Pancreas (tissue), 10 donors: ENCODE results near the gene CAPN14. TPM values are rescaled to one million over a fixed set of nuclear protein-coding genes. Genes with fewer than 3 reads are reported as not detected.

Experiments
- ATAC-seq, 4 donors: fragments of 200-7000 bp; cut with Tn5 transposase; one replicate each; pipeline versions ENCODE4 v1.8.0 to v1.9.1; 2020; ENCODE audit warnings: mild to moderate bottlenecking in 4 of 4, moderate library complexity in 4 of 4
- DNase-seq, 6 donors: peaks; one replicate each; pipeline ENCODE4 v3.0.0-alpha.2; 2020
- FAIRE-seq: peaks from 2 replicates; lab custom pipeline; 2012; peaks lifted over from hg19 to GRCh38; lab: Jason Lieb, UNC
- H3K27ac ChIP-seq, 4 donors: fragments of 200-600 bp; sonication (generic); 1 replicate in 3 of 4; 2 replicates in 1 of 4; pipeline versions ENCODE4 v1.5.0 to v1.8.0; 2020
- H3K27me3 ChIP-seq, 4 donors: fragments of 200-600 bp; one replicate each; pipeline ENCODE4 v1.8.0; 2021
- H3K36me3 ChIP-seq, 3 donors: fragments of 200-600 bp; sonication (generic) in 1 of 3; one replicate each; pipeline versions ENCODE4 v1.5.0 to v1.8.0; 2020 to 2021
- H3K4me1 ChIP-seq, 3 donors: fragments of 200-600 bp; one replicate each; pipeline ENCODE4 v1.8.0; 2021
- H3K4me3 ChIP-seq, 4 donors: fragments of 200-600 bp; sonication (generic) in 2 of 4; one replicate each; pipeline versions ENCODE4 v1.5.0 to v1.8.0; 2020 to 2021
- H3K9me3 ChIP-seq, 4 donors: fragments of 200-600 bp; one replicate each; pipeline ENCODE4 v1.8.0; 2021
- CTCF ChIP-seq, 4 donors: fragments of 200-600 bp; sonication (generic) in 3 of 4; IDR thresholded peaks; one replicate each; pipeline versions ENCODE4 v1.5.0 to v1.8.0; 2021; ENCODE audit warnings: antibody characterized with exemption in 4 of 4
- WGBS, 2 donors: extraction: QIAGEN DNeasy Blood & Tissue Kit; methylation state at CpG; one replicate each; pipeline ENCODE4 v1.1.7; 2013; 5-methylcytosine and 5-hydroxymethylcytosine counted together
- intact Hi-C, 3 donors: fragments of 100-400 bp; cut with DNase I; formaldehyde crosslinking; loops; one replicate each; pipeline versions ENCODE4 v1.11.1 to v1.14.2; 2022
- polyA plus RNA-seq, 2 donors: library from polyadenylated mRNA; stranded (reverse); fragments of 200-250 nt; gene quantifications; one replicate each; pipeline ENCODE4 v1.2.3, GENCODE V29; 2013
- total RNA-seq, 6 donors: library from RNA; stranded (reverse); fragmentation: NEBNext Ultra II Directional in 4 of 6; extraction: Animal tissue kit (Norgen Biotek cat#: 25700) in 4 of 6; gene quantifications; one replicate each; pipeline versions ENCODE4 v1.2.1 to v1.2.4, GENCODE V29; 2021 to 2023
- donor health status: healthy with polysubstance abuse.
- donor health status: DM: no; HTN: no; CAD: no; lungs with moderate emphysema.
- donor health status: DM: no; HTN: no; CAD: no.
- donor health status: control.
- donor health status: control.
- donor health status: Bipolar disorder and iron deficiency.
- donor health status: DM: yes; HTN: yes; CAD: no.
- donor health status: DM: no; HTN: no; CAD: no.
- donor health status: DM: no; HTN: no; CAD: no.
- donor health status: DM: yes; HTN: yes; CAD: no.

The CAPN14 gene
- total and polyA plus RNA-seq, 8 donors: 0.06 to 0.08 (median 0.07) TPM; not detected in 5

DNA sequence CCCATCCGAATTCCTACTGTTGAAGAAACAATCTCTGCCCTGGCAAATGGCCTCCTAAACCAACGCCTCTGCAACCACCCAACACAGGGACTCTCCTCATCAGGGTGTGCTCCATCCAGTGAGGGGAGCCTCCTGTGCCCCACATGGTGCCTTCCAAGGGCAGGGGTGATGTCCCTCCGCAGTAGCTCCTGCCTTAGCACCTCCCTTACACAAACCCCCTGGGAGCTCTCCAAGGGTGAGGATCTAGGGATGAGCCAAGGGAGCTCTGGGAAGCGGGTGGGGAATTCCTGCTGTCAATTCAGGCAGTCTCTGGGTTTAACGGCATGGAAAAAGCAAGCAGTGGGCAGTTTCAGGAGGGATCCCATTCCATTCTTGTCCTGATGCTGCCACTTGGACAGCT is 82.8 kb downstream of the CAPN14 start:
- FAIRE-seq (no peak), ATAC-seq (no peak), DNase-seq (no peak)
- WGBS, 2 donors: 73 to 80% methylated on average over 5 of the region's 5 CpGs
- no peaks in the 10 kb centered on the region for H3K9me3 ChIP-seq
- no peak overlapping the region for H3K4me3 ChIP-seq
- peaks cover 0 to 4% (median 1%) of the 10 kb centered on the region in 4 donors for H3K27me3 ChIP-seq
- peaks cover 0 to 7% (median 0%) of the 10 kb centered on the region in 3 donors for H3K4me1 ChIP-seq
- no peak overlapping the region for H3K27ac ChIP-seq
- intact Hi-C loops: no loop called here
- no peak for TF ChIP-seq CTCF (IDR thresholded peaks at IDR 0.05)
- no peaks in the 10 kb centered on the region for H3K36me3 ChIP-seq

- Histone ChIP-seq H3K27me3 (peaks cover 0 to 4% (median 1%) of the 10 kb centered on the region in 4 donors), H3K4me1 (peaks cover 0 to 7% (median 0%) of the 10 kb centered on the region in 3 donors), H3K4me3 (no peak overlapping the region), H3K27ac (no peak overlapping the region), H3K9me3 (no peaks in the 10 kb centered on the region), H3K36me3 (no peaks in the 10 kb centered on the region)
- intact Hi-C loops: no loop called here
- DNase-seq: no peak
- ATAC-seq: no peak
- no peak for TF ChIP-seq CTCF (IDR thresholded peaks at IDR 0.05)
- FAIRE-seq: no peak
- WGBS, 2 donors: 82 to 88% methylated on average over 5 of the region's 5 CpGs
Observed at GRCh38 chr2:31132786-31133185, 84.5 kb downstream of the CAPN14 start.

- intact Hi-C loops: no loop called here
- H3K36me3 ChIP-seq: no peaks in the 10 kb centered on the region
- TF ChIP-seq CTCF (IDR thresholded peaks at IDR 0.05): no peak
- peaks cover 0 to 4% (median 0%) of the 10 kb centered on the region in 4 donors for H3K27me3 ChIP-seq
- H3K27ac ChIP-seq: no peak overlapping the region
- FAIRE-seq (no peak), ATAC-seq (no peak), DNase-seq (no peak)
- no peak overlapping the region for H3K4me3 ChIP-seq
- H3K4me1 ChIP-seq: no peaks in the 10 kb centered on the region
- 55 to 64% methylated on average over 4 of the region's 4 CpGs for WGBS, 2 donors
- no peaks in the 10 kb centered on the region for H3K9me3 ChIP-seq
Observed at GRCh38 chr2:31131871-31132270, 85.4 kb downstream of the CAPN14 start.

- Histone ChIP-seq H3K9me3 (no peaks in the 10 kb centered on the region), H3K27me3 (no peaks in the 10 kb centered on the region), H3K4me1 (no peaks in the 10 kb centered on the region), H3K27ac (no peak overlapping the region), H3K4me3 (no peak overlapping the region), H3K36me3 (no peaks in the 10 kb centered on the region)
- WGBS, 2 donors: 59 to 61% methylated on average over 6 of the region's 6 CpGs
- TF ChIP-seq CTCF (IDR thresholded peaks at IDR 0.05): no peak
- no peak for DNase-seq
- no peak for FAIRE-seq
- ATAC-seq: no peak
- intact Hi-C loops: no loop called here
Observed at GRCh38 chr2:31129375-31130171, 87.7 kb downstream of the CAPN14 start.

GRCh38 chr2:31127931-31128330 is 89.4 kb downstream of the CAPN14 start:
- Histone ChIP-seq H3K27ac (no peak overlapping the region), H3K4me3 (no peak overlapping the region), H3K36me3 (no peaks in the 10 kb centered on the region), H3K4me1 (no peaks in the 10 kb centered on the region), H3K9me3 (no peaks in the 10 kb centered on the region), H3K27me3 (no peaks in the 10 kb centered on the region)
- intact Hi-C loops: no loop called here
- no peak for TF ChIP-seq CTCF (IDR thresholded peaks at IDR 0.05)
- DNase-seq: no peak
- FAIRE-seq: no peak
- 67 to 69% methylated on average over 3 of the region's 3 CpGs for WGBS, 2 donors
- no peak for ATAC-seq
